GM12875 (cell line): Measurements from ENCODE around the gene CGREF1.

ENCODE experiments used
- H3K4me3 ChIP-seq: one replicate; pipeline ENCODE4 v1.5.1; 2011; ENCODE audit warnings: low read depth, low read length, control low read depth
- TF ChIP-seq, protein P1 (sequence below): IDR thresholded peaks from 2 replicates; pipeline ENCODE4 v1.5.1; 2011; ENCODE audit warnings: low read depth, mild to moderate bottlenecking, control low read depth, inconsistent platforms, low read length, moderate library complexity, borderline replicate concordance; ENCODE audit not compliant: insufficient read depth

The CGREF1 gene

DNA sequence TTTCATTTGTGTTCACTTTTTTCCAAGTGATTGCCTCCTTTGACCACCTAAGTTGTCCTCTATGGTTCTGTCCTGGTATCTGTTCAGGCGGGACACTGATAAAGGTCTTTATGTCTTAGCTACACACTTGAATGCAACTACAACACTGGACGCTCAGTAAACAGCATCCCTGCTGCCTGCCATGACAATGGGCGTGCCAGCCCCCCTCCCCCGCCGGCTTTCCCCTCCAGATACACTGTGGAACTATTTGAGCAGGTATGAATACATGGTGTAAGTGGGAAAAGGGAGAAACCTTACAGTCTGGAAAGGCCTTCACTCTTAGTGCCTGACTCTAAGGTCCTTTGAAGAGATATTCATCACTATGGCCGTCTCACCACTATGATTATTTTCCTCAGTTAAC is 61.7 kb downstream of the CGREF1 start:
- TF ChIP-seq, protein P1, sequence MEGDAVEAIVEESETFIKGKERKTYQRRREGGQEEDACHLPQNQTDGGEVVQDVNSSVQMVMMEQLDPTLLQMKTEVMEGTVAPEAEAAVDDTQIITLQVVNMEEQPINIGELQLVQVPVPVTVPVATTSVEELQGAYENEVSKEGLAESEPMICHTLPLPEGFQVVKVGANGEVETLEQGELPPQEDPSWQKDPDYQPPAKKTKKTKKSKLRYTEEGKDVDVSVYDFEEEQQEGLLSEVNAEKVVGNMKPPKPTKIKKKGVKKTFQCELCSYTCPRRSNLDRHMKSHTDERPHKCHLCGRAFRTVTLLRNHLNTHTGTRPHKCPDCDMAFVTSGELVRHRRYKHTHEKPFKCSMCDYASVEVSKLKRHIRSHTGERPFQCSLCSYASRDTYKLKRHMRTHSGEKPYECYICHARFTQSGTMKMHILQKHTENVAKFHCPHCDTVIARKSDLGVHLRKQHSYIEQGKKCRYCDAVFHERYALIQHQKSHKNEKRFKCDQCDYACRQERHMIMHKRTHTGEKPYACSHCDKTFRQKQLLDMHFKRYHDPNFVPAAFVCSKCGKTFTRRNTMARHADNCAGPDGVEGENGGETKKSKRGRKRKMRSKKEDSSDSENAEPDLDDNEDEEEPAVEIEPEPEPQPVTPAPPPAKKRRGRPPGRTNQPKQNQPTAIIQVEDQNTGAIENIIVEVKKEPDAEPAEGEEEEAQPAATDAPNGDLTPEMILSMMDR = no peak
- no peak overlapping the region for H3K4me3 ChIP-seq

DNA sequence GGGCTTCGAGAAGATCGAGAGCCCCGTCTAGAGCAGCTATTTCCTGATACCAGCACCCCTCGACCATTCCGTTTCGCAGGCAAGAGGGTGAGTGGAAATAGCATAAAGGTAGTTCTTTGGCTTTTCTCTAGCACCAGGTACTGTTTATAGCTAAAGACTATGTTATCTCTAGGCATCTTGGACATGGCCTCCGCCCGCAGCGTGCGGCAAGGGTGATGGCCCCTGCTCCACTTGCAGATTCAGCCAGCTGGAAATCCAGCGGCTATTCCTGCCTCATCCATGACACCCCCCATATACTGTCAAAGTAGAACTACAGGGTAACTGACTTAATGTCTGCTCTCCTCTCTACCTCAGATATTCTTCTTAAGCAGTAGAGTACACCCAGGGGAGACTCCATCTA is 64.2 kb downstream of the CGREF1 start:
- TF ChIP-seq, protein P1 = no peak
- no peak overlapping the region for H3K4me3 ChIP-seq

DNA sequence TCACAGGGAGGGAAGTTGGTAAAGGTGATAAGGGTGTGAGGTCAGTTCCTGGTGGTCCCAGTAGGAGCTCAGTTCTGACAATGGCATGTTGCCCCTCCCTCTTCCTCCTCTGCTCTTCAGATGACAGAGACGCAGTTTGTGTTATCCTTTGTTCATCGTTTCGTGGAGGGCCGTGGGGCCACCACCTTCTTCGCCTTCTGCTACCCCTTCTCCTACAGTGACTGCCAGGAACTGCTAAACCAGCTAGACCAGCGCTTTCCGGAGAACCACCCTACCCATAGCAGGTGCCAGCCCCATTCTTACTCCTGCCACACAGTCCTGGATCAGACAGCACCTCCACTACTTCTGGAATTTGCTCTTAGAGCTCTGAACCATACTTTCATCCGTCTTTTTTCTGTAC is 65.2 kb downstream of the CGREF1 start:
- TF ChIP-seq, protein P1 = no peak
- no peak overlapping the region for H3K4me3 ChIP-seq

DNA sequence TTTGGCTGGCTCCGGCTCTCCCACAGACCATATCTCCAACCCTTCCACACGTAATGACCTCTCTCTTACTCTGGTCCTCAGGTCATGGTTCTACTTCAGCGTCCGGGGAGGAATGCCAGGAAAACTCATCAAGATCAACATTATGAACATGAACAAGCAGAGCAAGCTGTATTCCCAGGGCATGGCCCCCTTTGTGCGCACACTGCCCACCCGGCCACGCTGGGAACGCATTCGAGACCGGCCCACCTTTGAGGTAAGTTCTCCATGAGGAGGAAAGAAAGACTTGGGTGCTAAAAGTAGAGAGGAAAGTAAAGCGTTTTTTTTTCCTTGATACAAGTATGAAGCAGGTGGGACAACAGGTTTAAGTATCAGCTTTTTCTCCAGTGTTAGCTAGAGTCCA is 65.6 kb downstream of the CGREF1 start:
- no peak overlapping the region for H3K4me3 ChIP-seq
- TF ChIP-seq, protein P1 = no peak

DNA sequence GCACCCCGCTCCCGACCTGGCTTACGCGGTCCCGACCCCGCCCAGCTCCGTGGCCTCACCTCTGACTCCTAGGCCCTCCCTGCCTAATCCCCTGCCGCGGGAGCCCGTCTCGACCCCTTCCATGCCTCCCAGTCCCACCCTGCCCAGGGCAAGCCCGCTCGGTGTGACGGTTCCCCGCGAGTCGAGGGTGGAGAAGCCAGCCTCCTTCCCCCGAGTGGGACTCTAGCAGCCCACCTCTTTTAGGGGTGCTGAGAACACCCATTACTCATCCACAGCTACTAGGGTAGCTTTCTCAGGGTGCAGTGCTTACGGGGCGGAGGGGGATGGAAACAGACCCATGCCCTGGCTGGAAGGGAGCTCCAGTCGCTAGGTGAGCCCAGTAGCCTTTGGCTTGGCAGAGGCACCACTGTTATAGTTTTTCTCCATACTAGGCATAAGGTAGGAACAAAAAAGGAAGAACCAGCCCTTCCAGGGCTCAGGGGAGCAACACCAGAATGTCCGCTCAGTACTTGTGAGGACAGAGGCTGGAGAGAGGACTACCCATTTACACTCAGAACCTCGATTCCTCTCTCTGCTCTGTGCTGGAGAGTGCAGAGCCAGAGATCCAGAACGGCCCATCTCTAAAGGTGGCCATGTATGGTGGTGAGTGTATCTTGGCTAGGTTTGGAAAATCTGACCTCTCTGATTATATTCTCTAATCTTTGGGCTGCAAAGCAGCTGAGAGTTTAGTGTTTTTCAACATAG is 66.9 kb downstream of the CGREF1 start:
- TF ChIP-seq, protein P1 = no peak
- peak overlapping the region; percentile 63 for H3K4me3 ChIP-seq

DNA sequence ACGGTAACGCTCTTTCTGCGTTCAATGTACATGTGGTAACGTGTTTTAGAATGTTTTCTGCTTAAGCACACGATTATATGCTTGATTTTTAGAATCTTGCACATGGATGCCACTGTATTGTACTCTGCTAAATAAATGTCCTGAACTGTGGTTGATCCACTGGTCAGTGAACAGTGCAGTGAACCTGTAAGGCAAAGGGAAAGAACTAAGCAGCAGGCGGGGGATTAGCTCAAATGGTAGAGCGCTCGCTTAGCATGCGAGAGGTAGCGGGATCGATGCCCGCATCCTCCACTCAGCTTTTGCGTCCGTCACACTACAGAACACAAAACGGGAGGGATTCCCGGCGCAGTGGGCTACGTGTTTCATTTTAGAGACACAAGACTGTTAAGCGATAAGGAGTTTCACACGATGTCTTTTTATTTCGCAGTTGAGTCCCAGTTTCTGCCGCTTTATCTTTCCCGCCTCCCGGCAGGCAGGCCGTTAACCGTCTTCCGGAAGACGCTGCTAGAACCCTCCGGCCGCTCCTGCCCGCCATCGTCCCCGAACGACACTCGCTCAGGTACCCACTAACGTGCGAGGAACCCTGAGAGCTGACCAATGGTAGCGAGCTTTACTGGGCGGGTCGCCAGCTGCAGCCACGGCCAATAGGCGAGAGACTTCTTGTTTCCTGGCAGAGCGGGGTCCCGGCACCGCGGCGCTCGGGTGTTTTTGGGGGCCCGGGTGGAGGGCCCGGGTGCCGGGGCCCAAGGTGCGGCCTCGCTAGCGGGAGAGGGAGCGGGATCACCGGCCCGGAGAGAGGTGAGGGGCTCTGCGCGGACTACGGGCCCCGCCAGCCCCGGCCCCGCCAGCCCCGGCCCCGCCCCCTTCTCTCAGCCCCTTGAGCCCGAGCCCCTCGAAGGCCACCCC is 67.7 kb downstream of the CGREF1 start, which contains the start of gene AGBL5:
TSS of gene AGBL5 (plus strand) at position 673 of the 906 bp plus-strand sequence. CDS start 1,291 bp downstream, outside the sequence.
- TF ChIP-seq, protein P1 = no peak
- peak within 1 kb of the TSS; percentile 65 for H3K4me3 ChIP-seq
